Stimulated activated CD4-positive, alpha-beta T cell treated with anti-CD3 and anti-CD28 coated beads, Interleukin-4, amount 100 ng/mL, for 48 hours (primary cell): ENCODE results near the gene TACR1.

Experiments used
- DNase-seq, 2 donors: peaks; one replicate each; pipeline ENCODE4 v3.0.0-alpha.2; 2020; ENCODE audit warnings: low read depth in 2 of 2

The TACR1 gene

DNA sequence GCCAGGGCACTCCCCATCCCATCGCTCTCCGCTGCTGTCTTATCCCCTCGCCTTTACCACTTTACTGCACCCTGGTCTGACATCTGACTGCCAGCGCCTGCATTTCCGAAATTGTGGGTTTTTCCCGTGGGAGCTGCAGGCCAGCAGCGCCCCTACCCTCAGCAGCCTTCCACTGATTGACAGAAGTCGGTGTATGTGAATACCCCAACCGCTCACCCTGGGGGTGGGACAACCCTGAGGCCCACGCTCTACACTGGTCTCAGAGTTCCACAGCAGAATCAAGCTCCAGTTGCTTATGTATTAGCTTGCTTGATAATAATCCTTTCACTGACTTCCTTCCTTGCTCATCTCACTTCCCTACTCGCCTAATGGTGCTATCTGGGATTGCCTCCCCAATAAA is 178.8 kb downstream of the TACR1 start:
- DNase-seq = no peak

DNA sequence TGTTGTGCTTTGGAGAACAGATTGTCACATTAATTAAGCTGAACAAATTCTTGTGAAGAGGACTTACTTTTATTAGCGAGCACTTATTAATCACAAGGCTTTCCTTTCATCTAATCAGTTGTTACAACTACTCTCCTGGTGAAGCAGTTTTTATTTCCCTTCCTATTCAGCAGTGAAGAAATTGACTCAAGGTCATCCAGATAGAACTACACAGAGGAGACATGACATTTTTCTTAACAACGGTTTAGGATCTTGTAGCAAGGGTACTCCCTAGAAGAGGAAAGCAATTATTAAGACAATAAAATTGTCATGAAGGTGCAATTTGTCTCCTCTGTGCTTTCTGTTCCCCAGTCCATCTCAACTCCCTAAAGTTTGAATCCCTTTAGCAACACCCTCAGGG is 179.5 kb downstream of the TACR1 start:
- DNase-seq = no peak

DNA sequence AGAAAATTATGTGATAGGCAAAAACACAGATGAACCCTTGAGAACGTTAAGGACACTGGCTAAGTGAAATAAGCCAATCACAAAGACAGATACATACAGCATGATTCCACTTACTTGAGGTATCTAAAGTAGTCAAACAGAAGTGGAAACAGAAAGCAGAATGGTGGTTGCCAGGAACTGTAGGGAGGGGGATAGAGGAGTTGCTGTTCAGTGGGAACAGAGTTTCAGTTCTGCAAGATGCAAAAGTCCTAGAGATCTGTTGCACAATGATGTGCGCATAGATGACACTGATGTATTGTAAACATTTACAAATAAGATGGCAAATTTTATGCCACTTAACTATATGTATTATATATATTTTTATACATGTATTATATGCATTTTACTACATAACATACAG is 181.2 kb downstream of the TACR1 start:
- no peak for DNase-seq

DNA sequence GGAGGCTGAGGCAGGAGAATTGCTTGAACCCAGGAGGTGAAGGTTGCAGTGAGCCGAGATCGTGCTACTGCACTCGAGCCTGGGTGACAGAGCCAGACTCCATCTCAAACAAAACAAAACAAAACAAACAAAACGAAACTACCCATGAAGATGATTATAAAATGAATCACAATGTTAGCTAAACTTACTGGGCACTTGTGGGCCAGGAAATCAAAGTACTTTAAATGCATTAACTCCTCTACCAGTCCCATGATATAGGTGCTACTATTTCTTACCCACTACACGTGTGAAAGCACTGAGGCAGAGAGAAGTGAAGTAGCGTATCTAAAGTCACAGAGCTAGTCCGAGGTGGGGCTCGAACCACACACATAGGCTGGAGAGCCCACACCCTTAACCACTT is 187.2 kb downstream of the TACR1 start:
- DNase-seq = no peak

DNA sequence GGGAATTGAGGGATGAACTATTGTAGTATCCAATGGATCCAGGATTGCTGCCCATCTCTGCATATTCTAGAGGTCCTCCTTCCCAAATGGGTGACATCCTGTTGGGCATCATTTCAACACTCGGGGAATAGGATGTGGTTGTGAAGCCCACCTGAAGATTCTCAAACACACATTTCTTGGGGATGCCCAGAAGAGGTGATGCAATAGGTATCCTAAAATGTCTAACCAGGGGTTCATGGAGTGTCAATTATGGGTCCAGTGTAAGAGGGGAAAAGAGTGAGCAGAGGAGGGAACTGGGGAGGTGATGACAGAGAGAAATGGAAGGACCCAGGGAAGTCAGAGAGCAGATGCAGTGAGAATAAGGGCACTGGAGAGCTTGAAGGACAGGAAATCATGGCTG is 188.7 kb downstream of the TACR1 start:
- DNase-seq = no peak

DNA sequence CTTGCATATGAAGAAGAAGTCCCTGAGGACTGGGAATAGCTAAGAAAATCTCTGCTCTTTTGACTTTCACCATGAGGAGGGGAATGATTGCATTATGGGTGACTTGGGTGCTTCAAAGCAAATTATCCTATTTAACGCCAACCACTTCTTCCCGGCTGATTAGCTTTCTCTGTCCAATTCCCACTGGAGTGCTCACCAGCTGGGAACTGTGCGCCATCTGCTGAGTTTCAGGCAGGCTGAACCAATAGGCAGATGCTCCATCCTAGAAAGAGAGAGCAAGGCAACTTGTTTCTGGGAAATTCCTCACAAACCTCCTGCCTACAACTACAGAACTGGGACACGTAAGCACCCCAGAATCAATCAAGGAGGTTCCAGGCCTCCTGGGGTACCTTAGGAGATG is 191.5 kb downstream of the TACR1 start:
- no peak for DNase-seq

DNA sequence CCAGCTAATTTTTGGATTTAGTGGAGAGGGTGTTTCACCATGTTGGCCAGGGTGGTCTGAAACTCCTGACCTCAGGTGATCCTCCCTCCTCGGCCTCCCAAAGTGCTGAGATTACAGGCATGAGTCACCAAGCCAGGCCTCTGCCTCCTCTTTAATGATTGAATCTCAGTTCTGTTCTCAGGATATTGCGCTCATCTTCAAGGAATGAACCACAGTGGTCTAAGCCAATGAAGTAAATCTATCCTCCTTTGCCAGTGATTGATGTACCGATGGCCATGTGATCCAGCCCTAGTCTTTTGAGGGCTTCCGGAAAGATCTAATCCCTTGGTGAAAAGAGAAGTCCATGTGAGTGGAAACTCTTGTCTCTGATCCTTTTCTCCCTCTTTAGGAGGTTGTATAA is 192.3 kb downstream of the TACR1 start:
- no peak for DNase-seq

DNA sequence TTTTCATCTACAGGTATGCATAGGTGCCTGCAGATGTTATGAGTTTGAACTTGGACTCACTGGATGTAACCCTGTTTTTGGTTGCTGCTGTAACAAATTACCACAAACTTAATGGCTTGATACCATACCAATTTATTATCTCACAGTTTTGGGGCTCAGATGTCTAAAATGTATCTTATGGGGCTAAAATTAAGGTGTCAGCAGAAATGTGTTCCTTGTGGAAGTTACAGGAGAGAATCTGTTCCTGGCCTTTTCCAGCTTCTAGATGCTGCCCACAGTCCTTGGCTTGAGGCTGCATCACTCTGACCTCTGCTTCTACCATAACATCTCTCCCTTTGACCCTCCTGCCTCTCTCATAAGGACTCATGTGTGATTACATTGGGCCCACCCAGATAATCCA is 193.3 kb downstream of the TACR1 start:
- DNase-seq = no peak

DNA sequence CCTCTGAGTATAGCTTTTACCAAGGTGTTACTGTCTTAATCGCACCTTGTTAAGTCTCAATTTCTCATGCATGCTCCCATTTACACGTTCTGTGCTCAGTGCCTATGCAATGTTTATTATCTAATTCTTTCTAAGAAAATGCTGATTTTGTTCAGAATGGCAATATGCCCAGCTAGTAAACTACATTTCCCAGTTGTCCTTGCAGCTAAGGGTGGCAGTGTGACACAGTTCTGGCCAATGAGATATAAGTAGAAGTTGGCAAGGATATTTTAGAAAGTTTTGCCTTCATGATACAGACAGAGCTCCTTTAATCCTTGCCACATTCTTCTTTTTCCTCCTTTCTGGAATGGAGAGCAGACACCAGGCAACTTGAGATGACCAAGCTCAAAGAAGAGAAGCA is 195.5 kb downstream of the TACR1 start:
- no peak for DNase-seq

DNA sequence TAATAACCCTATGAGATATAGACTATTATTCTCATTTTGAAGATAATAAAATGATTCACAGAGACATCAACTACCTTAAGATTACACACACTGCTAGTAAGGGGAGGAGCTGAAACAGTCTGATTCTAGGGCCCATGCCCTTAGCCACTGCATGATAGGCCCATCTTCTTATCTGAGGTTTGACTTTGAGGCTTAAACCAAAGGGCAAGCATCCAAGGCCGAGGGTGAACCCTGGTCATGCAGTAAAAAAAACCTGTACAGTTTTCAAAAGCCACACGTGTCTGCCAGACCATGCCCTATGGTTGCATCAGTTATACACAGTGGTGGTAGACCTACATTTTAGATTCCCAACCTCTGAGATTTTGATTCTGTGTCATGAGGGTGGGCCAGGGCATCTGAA is 196.0 kb downstream of the TACR1 start:
- no peak for DNase-seq

DNA sequence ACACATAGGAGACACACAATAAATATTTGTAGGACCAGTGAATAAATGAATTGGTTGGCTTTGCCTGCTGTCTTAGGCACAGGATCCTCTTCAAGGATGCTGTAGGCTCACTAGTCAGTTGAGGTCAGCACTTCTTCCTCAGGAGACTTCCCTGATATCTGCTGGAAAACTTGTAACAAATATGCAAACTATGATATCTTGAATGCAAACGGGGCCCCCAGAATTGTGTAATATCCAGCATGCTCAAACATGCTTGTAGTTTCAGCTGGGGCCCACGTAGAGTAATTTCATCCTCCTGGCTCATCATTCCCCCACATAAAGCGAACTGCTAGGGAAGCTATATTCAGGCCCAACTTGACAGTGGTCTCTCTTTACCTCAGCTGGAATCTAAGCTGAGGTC is 197.3 kb downstream of the TACR1 start:
- DNase-seq = no peak

DNA sequence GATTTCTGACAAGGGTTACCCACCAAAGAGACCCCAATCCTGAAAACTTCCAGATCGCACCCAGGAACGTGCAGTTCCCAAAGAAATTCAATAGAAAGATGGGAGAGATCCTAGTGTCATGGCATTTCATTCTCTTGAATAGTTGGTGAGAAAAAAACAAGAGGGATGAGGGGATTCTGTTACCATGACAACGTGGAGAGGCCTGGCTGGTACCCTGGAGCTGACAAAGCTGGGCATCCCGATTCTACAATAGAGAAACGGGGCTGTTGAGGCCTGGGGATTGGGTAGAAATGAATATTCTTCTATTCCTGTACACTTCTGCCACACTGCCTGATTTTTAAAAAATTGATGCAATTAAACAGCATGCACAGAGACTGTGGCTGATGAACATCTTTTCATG is 199.9 kb downstream of the TACR1 start:
- DNase-seq = no peak
